SU-DHL-6 (cell line): ENCODE results near the gene LENEP.

Source experiments
- H2AFZ ChIP-seq: fragments of 200-600 bp; sonication (generic); 2 replicates; pipeline ENCODE4 v1.6.1; 2014; ENCODE audit warnings: low read depth, mild to moderate bottlenecking, moderate library complexity, mixed read lengths, antibody characterized with exemption, low read length; ENCODE audit not compliant: severe bottlenecking
- H3F3A ChIP-seq: fragments of 200-600 bp; shearing (Covaris generic); 2 replicates; pipeline ENCODE4 v1.6.0; 2016; ENCODE audit warnings: antibody characterized with exemption, mild to moderate bottlenecking; ENCODE audit not compliant: insufficient read depth
- H3K27ac ChIP-seq: fragments of 200-600 bp; sonication (generic); 2 replicates; pipeline ENCODE4 v1.5.1; 2016; ENCODE audit warnings: low read depth, mild to moderate bottlenecking, low read length, moderate library complexity, mixed read lengths
- H3K27me3 ChIP-seq: fragments of 200-600 bp; sonication (generic), shearing (Covaris generic); 2 replicates; pipeline ENCODE4 v1.6.0; 2014; ENCODE audit warnings: mild to moderate bottlenecking, low read length
- H3K36me3 ChIP-seq: fragments of 200-600 bp; sonication (generic); 2 replicates; pipeline ENCODE4 v1.6.1; 2014; ENCODE audit warnings: mild to moderate bottlenecking, low read length, mixed read lengths
- H3K4me2 ChIP-seq: fragments of 300-600, 200-600 bp; shearing (Covaris generic), sonication (generic); 2 replicates; pipeline ENCODE4 v1.6.0; 2014; ENCODE audit warnings: low read length, low read depth, mild to moderate bottlenecking; ENCODE audit not compliant: poor library complexity, severe bottlenecking
- H3K4me3 ChIP-seq: fragments of 200-600 bp; sonication (generic); 2 replicates; pipeline ENCODE4 v1.5.1; 2014; ENCODE audit warnings: antibody characterized with exemption, low read length, mild to moderate bottlenecking, mixed read lengths; ENCODE audit not compliant: insufficient read depth, poor library complexity, severe bottlenecking
- H3K79me2 ChIP-seq: fragments of 200-600 bp; sonication (generic); 2 replicates; pipeline ENCODE4 v1.6.1; 2014; ENCODE audit warnings: mild to moderate bottlenecking, low read length, moderate library complexity; ENCODE audit not compliant: insufficient read depth
- H3K9ac ChIP-seq: fragments of 200-600 bp; sonication (generic); 2 replicates; pipeline ENCODE4 v1.7.0; 2014; ENCODE audit warnings: mild to moderate bottlenecking, low read length
- H3K9me2 ChIP-seq: fragments of 200-600 bp; sonication (generic); replicated peaks from 2 replicates; pipeline ENCODE4 v1.6.1; 2014; ENCODE audit warnings: low read length; ENCODE audit not compliant: insufficient read depth
- H3K9me3 ChIP-seq: fragments of 200-600 bp; sonication (generic); 2 replicates; pipeline ENCODE4 v1.6.1; 2014; ENCODE audit warnings: low read length, mixed read lengths; ENCODE audit not compliant: insufficient read depth
- H4K20me1 ChIP-seq: fragments of 200-600 bp; sonication (generic); 2 replicates; pipeline ENCODE4 v1.6.1; 2014; ENCODE audit warnings: low read depth, mild to moderate bottlenecking, antibody characterized with exemption, low read length, moderate library complexity, mixed read lengths
- EZH2phosphoT487 ChIP-seq: fragments of 200-600 bp; sonication (generic), shearing (Covaris generic); conservative IDR thresholded peaks from 2 replicates; pipeline ENCODE4 v1.6.1; 2018; ENCODE audit warnings: mild to moderate bottlenecking, antibody characterized with exemption, low read length, moderate library complexity, mixed read lengths
- TF ChIP-seq, protein P1 (sequence below): fragments of 200-600 bp; sonication (generic); IDR thresholded peaks from one replicate; pipeline ENCODE4 v1.5.1; 2017; ENCODE audit warnings: antibody characterized with exemption, mild to moderate bottlenecking, low read length, moderate library complexity; ENCODE audit not compliant: insufficient read depth, poor library complexity, severe bottlenecking

The LENEP gene

DNA sequence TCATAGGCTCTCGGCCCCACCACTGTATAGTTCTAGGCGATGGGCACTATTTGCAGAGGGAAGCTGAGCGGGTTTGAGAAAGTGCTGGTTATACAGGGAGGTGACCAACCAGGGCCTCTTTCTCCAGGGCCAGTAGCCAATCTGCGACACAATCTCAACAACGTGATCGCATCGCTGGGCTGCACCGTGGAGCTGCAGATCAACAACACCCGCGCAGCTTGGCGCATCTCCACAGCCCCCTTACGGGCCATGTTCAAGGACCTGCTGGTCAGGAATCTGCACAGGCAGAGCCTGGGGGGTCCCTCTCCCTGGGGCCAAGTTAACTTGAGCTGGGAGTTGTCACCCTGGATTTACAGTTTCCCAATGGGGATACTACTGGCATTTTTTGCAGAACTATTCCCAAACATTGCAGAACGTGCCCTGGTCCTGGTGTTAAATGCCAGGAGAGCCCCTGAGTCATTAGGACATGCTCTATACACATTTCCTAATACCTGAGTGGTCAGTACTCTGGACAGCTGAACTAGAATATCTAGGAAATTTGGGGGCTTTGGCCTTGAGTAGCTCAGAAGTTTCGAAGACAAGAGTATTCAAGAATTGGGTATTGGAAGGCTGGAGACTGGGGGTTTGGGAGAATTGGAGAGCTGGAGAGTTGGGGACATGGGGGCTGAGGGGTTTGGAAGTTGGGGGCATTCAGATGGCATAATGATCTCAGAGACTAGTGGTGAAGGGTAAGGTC, 47.1 kb downstream of the LENEP start:
- no peaks in the 10 kb centered on the region for H4K20me1 ChIP-seq
- no peak overlapping the region for H3K4me2 ChIP-seq
- H2AFZ ChIP-seq, result no peak overlapping the region
- H3K79me2 ChIP-seq, result no peaks in the 10 kb centered on the region
- no peaks in the 10 kb centered on the region for H3K9me3 ChIP-seq
- H3K9me2 ChIP-seq, result no peaks in the 10 kb centered on the region
- no peak overlapping the region for H3K4me3 ChIP-seq
- TF ChIP-seq, protein P1, sequence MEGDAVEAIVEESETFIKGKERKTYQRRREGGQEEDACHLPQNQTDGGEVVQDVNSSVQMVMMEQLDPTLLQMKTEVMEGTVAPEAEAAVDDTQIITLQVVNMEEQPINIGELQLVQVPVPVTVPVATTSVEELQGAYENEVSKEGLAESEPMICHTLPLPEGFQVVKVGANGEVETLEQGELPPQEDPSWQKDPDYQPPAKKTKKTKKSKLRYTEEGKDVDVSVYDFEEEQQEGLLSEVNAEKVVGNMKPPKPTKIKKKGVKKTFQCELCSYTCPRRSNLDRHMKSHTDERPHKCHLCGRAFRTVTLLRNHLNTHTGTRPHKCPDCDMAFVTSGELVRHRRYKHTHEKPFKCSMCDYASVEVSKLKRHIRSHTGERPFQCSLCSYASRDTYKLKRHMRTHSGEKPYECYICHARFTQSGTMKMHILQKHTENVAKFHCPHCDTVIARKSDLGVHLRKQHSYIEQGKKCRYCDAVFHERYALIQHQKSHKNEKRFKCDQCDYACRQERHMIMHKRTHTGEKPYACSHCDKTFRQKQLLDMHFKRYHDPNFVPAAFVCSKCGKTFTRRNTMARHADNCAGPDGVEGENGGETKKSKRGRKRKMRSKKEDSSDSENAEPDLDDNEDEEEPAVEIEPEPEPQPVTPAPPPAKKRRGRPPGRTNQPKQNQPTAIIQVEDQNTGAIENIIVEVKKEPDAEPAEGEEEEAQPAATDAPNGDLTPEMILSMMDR, result no peak
- no peak for TF ChIP-seq EZH2phosphoT487
- no peak overlapping the region for H3K27ac ChIP-seq
- H3K36me3 ChIP-seq, result no peaks in the 10 kb centered on the region
- H3K27me3 ChIP-seq, result no peaks in the 10 kb centered on the region
- no peaks in the 10 kb centered on the region for H3F3A ChIP-seq
- H3K9ac ChIP-seq, result no peak overlapping the region

DNA sequence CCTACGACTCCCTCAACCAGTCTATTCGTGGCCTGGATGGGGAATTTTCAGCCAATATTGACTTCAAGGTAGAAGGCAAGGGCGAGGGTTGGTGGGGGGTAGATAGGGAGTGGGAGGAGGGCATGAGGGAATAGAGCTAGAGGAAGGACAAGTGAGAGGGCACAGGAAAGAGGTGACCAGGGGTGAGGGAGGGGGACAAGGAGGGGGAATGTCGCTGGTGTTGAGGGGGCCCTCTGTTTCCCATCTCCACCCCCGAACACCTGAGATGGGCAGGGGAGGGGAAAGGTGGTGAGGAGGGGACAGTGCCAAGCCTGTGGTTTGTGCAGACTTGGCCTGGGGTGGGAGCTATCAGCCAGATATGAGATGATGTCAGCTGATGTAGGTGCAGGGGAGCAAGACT, 49.4 kb downstream of the LENEP start:
- no peaks in the 10 kb centered on the region for H3K79me2 ChIP-seq
- H3F3A ChIP-seq, result no peaks in the 10 kb centered on the region
- H4K20me1 ChIP-seq, result no peaks in the 10 kb centered on the region
- H3K4me2 ChIP-seq, result no peak overlapping the region
- H3K4me3 ChIP-seq, result no peak overlapping the region
- H3K9me2 ChIP-seq, result no peaks in the 10 kb centered on the region
- no peaks in the 10 kb centered on the region for H3K9me3 ChIP-seq
- H3K36me3 ChIP-seq, result no peaks in the 10 kb centered on the region
- no peak overlapping the region for H3K9ac ChIP-seq
- H3K27me3 ChIP-seq, result no peaks in the 10 kb centered on the region
- H3K27ac ChIP-seq, result no peak overlapping the region
- TF ChIP-seq, protein P1, result no peak
- no peak for TF ChIP-seq EZH2phosphoT487
- no peak overlapping the region for H2AFZ ChIP-seq

DNA sequence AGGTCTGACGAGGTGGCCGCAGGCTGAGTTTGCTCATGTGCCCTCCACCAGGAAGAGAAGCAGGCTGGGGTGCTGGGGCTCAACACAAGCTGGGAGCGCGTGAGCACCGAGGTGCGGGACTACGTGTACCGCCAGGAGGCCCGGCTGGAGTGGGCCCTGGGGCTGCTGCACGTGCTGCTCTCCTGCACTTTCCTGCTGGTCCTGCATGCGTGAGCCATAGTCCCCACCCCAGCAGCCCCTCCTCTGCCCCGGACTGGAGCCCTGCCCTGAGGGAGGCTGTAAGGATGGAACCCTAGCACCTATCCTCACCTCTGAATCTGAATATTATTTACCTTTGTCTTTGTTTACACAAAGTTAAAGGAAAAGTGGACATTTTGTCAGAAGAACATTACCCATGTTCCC, 49.9 kb downstream of the LENEP start:
- Histone ChIP-seq H3K9me3 (no peaks in the 10 kb centered on the region), H4K20me1 (no peaks in the 10 kb centered on the region), H3F3A (no peaks in the 10 kb centered on the region), H3K9me2 (no peaks in the 10 kb centered on the region), H3K9ac (no peak overlapping the region), H3K4me3 (no peak overlapping the region), H3K27me3 (no peaks in the 10 kb centered on the region), H3K27ac (no peak overlapping the region), H3K79me2 (no peaks in the 10 kb centered on the region), H3K36me3 (no peaks in the 10 kb centered on the region), H3K4me2 (no peak overlapping the region), H2AFZ (no peak overlapping the region)
- TF ChIP-seq EZH2phosphoT487, result no peak
- TF ChIP-seq, protein P1, result no peak
